Activated CD4-positive, alpha-beta T cell treated with anti-CD3 and anti-CD28 coated beads for 36 hours (primary cell): Measurements from ENCODE around the gene AP4M1. TPM values are rescaled to one million over a fixed set of nuclear protein-coding genes. Genes with fewer than 3 reads are reported as not detected.

ENCODE experiments used
- ATAC-seq: fragments of 200-7000 bp; cut with Tn5 transposase; one replicate; pipeline ENCODE4 v1.10.0; 2021; ENCODE audit warnings: mild to moderate bottlenecking, moderate library complexity
- CTCF ChIA-PET: fragments of 350-600 bp; sonication (Branson Sonifier 250); formaldehyde crosslinking; loops from one replicate; lab custom pipeline; 2021; ENCODE audit warnings: antibody characterized with exemption; lab: Charles Lee
- POLR2A ChIA-PET: fragments of 350-600 bp; sonication (Branson Sonifier 250); formaldehyde crosslinking; loops from one replicate; lab custom pipeline; 2021; ENCODE audit warnings: antibody characterized with exemption, inconsistent platforms; lab: Charles Lee
- DNase-seq: peaks from one replicate; pipeline ENCODE4 v3.0.0-alpha.2; 2020
- H3K27ac Mint-ChIP-seq: one replicate; pipeline ENCODE4 v1.8.0; 2021; ENCODE audit warnings: mixed read lengths
- H3K27me3 Mint-ChIP-seq: one replicate; pipeline ENCODE4 v1.8.0; 2021; ENCODE audit warnings: mixed read lengths
- H3K36me3 Mint-ChIP-seq: one replicate; pipeline ENCODE4 v1.8.0; 2021; ENCODE audit warnings: low read depth, mixed read lengths
- H3K4me1 Mint-ChIP-seq: one replicate; pipeline ENCODE4 v1.8.0; 2021; ENCODE audit warnings: mixed read lengths
- H3K4me3 Mint-ChIP-seq: one replicate; pipeline ENCODE4 v1.8.0; 2021; ENCODE audit warnings: mild to moderate bottlenecking, moderate library complexity, mixed read lengths
- H3K9me3 Mint-ChIP-seq: one replicate; pipeline ENCODE4 v1.8.0; 2021; ENCODE audit warnings: low read depth, mixed read lengths
- intact Hi-C, 2 experiments: fragments of 100-400 bp; cut with DNase I in 1 of 2; cut with micrococcal nuclease in 1 of 2; formaldehyde crosslinking; loops; one replicate each; pipeline versions ENCODE4 v1.14.2 to v1.15.1; 2022 to 2024; cut with DNase I, micrococcal nuclease
- total RNA-seq, 2 experiments: library from RNA; stranded (reverse); gene quantifications; one replicate each; pipeline ENCODE4 v1.2.3, GENCODE V29; 2021

The AP4M1 gene
- total RNA-seq, 2 experiments from 2014 or later = 8.8 to 10.4 TPM

GRCh38 chr7:100148559-100149328 is 47.3 kb downstream of the AP4M1 start, which contains the start of gene LAMTOR4:
Gene LAMTOR4 (plus strand): TSS chr7:100148918. CDS start chr7:100148973, 55 bp downstream.
- POLR2A ChIA-PET = interaction anchor here (0.6 to 1.6 kb wide), 13 partner anchors 10 to 651 kb away, joined by 3 to 11 read pairs (median 5); partner anchors contain the start of genes AP4M1, GPC2, MBLAC1 and MEPCE
- ATAC-seq (peak; percentile 98), DNase-seq (peak; percentile 99)
- H3K36me3 Mint-ChIP-seq = peaks cover 33% of the 10 kb centered on the region
- H3K27me3 Mint-ChIP-seq = no peaks in the 10 kb centered on the region
- H3K4me1 Mint-ChIP-seq = peaks cover 29% of the 10 kb centered on the region
- no peaks in the 10 kb centered on the region for H3K9me3 Mint-ChIP-seq
- intact Hi-C loops = loop anchor here (1.0 to 10.0 kb wide), 13 partner anchors 10 to 438 kb away; partner anchors contain the start of genes GPC2 (in 2 of the 2), STAG3 (in 2 of the 2), TRAPPC14 (in 2 of the 2) and AP4M1 (in 1 of the 2)
- H3K27ac Mint-ChIP-seq = peak within 1 kb of the TSS; percentile 97
- CTCF ChIA-PET = interaction anchor here (0.7 to 5.1 kb wide), 8 partner anchors 11 to 557 kb away, joined by 3 to 41 read pairs (median 3); partner anchors contain the start of gene MBLAC1
- H3K4me3 Mint-ChIP-seq = peak within 1 kb of the TSS; percentile 94

GRCh38 chr7:100152404-100152803 is 51.0 kb downstream of the AP4M1 start:
- Mint-ChIP-seq H3K9me3 (no peaks in the 10 kb centered on the region), H3K4me3 (no peak overlapping the region), H3K36me3 (peaks cover 41% of the 10 kb centered on the region), H3K27ac (peak overlapping the region; percentile 32), H3K27me3 (no peaks in the 10 kb centered on the region), H3K4me1 (peaks cover 54% of the 10 kb centered on the region)
- intact Hi-C loops = no loop called here
- POLR2A ChIA-PET = no interaction called here
- no peak for ATAC-seq
- CTCF ChIA-PET = interaction anchor here (0.6 to 1.3 kb wide), 3 partner anchors 19 to 331 kb away, joined by 3 read pairs; no protein-coding TSS in a partner anchor
- no peak for DNase-seq

- intact Hi-C loops = no loop called here
- CTCF ChIA-PET = interaction anchor here (0.6 kb wide), 1 partner anchor 330 kb away, joined by 3 read pairs; no protein-coding TSS in a partner anchor
- H3K4me1 Mint-ChIP-seq = peaks cover 55% of the 10 kb centered on the region
- no peaks in the 10 kb centered on the region for H3K9me3 Mint-ChIP-seq
- H3K27me3 Mint-ChIP-seq = no peaks in the 10 kb centered on the region
- peaks cover 45% of the 10 kb centered on the region for H3K36me3 Mint-ChIP-seq
- no peak for DNase-seq
- POLR2A ChIA-PET = no interaction called here
- no peak overlapping the region for H3K4me3 Mint-ChIP-seq
- ATAC-seq = no peak
- H3K27ac Mint-ChIP-seq = no peak overlapping the region
Measured at GRCh38 chr7:100152937-100153666, 51.7 kb downstream of the AP4M1 start.

GRCh38 chr7:100153708-100154535 is 52.5 kb downstream of the AP4M1 start:
- H3K36me3 Mint-ChIP-seq = peaks cover 42% of the 10 kb centered on the region
- peaks cover 52% of the 10 kb centered on the region for H3K4me1 Mint-ChIP-seq
- DNase-seq (no peak), ATAC-seq (no peak)
- H3K27ac Mint-ChIP-seq = peak overlapping the region; percentile 42
- POLR2A ChIA-PET = no interaction called here
- no peaks in the 10 kb centered on the region for H3K9me3 Mint-ChIP-seq
- no peak overlapping the region for H3K4me3 Mint-ChIP-seq
- CTCF ChIA-PET = interaction anchor here (1.1 kb wide), 1 partner anchor 64 kb away, joined by 6 read pairs; no protein-coding TSS in a partner anchor
- intact Hi-C loops = no loop called here
- no peaks in the 10 kb centered on the region for H3K27me3 Mint-ChIP-seq

GRCh38 chr7:100154651-100155491 is 53.4 kb downstream of the AP4M1 start:
- Mint-ChIP-seq H3K4me1 (peaks cover 57% of the 10 kb centered on the region), H3K27ac (no peak overlapping the region), H3K36me3 (peaks cover 42% of the 10 kb centered on the region), H3K4me3 (no peak overlapping the region), H3K9me3 (no peaks in the 10 kb centered on the region), H3K27me3 (no peaks in the 10 kb centered on the region)
- intact Hi-C loops = loop anchor here in 1 of 2 experiments (5.0 kb wide), 1 partner anchor 537 kb away; the partner anchor contains the start of gene GIGYF1
- ChIA-PET POLR2A (interaction anchor here (0.5 kb wide), 1 partner anchor 54 kb away, joined by 3 read pairs; the partner anchor contains the start of gene MCM7), CTCF (interaction anchor here (1.1 kb wide), 1 partner anchor 65 kb away, joined by 6 read pairs; no protein-coding TSS in a partner anchor)
- ATAC-seq = no peak
- no peak for DNase-seq

GRCh38 chr7:100155553-100156317 is 54.3 kb downstream of the AP4M1 start:
- intact Hi-C loops = loop anchor here in 1 of 2 experiments (5.0 kb wide), 1 partner anchor 537 kb away; the partner anchor contains the start of gene GIGYF1
- POLR2A ChIA-PET = no interaction called here
- ATAC-seq (no peak), DNase-seq (no peak)
- Mint-ChIP-seq H3K9me3 (no peaks in the 10 kb centered on the region), H3K27ac (peak overlapping the region; percentile 43), H3K4me1 (peaks cover 49% of the 10 kb centered on the region), H3K4me3 (no peak overlapping the region), H3K36me3 (peaks cover 35% of the 10 kb centered on the region), H3K27me3 (no peaks in the 10 kb centered on the region)
- CTCF ChIA-PET = interaction anchor here (0.7 to 1.4 kb wide), 2 partner anchors 191 to 285 kb away, joined by 3 to 5 read pairs; no protein-coding TSS in a partner anchor

- H3K4me1 Mint-ChIP-seq = peaks cover 48% of the 10 kb centered on the region
- ChIA-PET POLR2A (interaction anchor here (0.5 to 1.2 kb wide), 2 partner anchors 107 to 274 kb away, joined by 3 to 4 read pairs; partner anchors contain the start of gene ZSCAN21), CTCF (interaction anchor here (0.7 to 1.6 kb wide), 5 partner anchors 24 to 284 kb away, joined by 3 to 5 read pairs (median 4); no protein-coding TSS in a partner anchor)
- H3K27me3 Mint-ChIP-seq = no peaks in the 10 kb centered on the region
- H3K36me3 Mint-ChIP-seq = peaks cover 31% of the 10 kb centered on the region
- peak; percentile 26 for DNase-seq
- intact Hi-C loops = loop anchor here in 1 of 2 experiments (5.0 kb wide), 1 partner anchor 536 kb away; the partner anchor contains the start of gene GIGYF1
- no peaks in the 10 kb centered on the region for H3K9me3 Mint-ChIP-seq
- peak overlapping the region; percentile 72 for H3K27ac Mint-ChIP-seq
- peak overlapping the region; percentile 76 for H3K4me3 Mint-ChIP-seq
- peak; percentile 20 for ATAC-seq
Measured at GRCh38 chr7:100156331-100157068, 55.1 kb downstream of the AP4M1 start.

GRCh38 chr7:100157069-100157333 is 55.6 kb downstream of the AP4M1 start:
- peaks cover 48% of the 10 kb centered on the region for H3K4me1 Mint-ChIP-seq
- DNase-seq (no peak), ATAC-seq (no peak)
- peak overlapping the region; percentile 72 for H3K27ac Mint-ChIP-seq
- ChIA-PET CTCF (interaction anchor here (0.7 to 1.6 kb wide), 5 partner anchors 10 to 190 kb away, joined by 3 to 5 read pairs (median 4); no protein-coding TSS in a partner anchor), POLR2A (interaction anchor here (1.2 kb wide), 1 partner anchor 274 kb away, joined by 4 read pairs; no protein-coding TSS in a partner anchor)
- no peaks in the 10 kb centered on the region for H3K9me3 Mint-ChIP-seq
- H3K36me3 Mint-ChIP-seq = peaks cover 27% of the 10 kb centered on the region
- intact Hi-C loops = loop anchor here in 1 of 2 experiments (5.0 kb wide), 1 partner anchor 535 kb away; the partner anchor contains the start of gene GIGYF1
- peak overlapping the region; percentile 76 for H3K4me3 Mint-ChIP-seq
- no peaks in the 10 kb centered on the region for H3K27me3 Mint-ChIP-seq
